ENCODE results near the gene NUP93.

The NUP93 gene

GRCh38 chr16:56767024-56767423 is 37.1 kb downstream of the NUP93 start:
- Mint-ChIP-seq H3K4me3 (no peak overlapping the region), H3K27me3 (ENCODE audit: low read depth) (no peaks in the 10 kb centered on the region), H3K4me1 (peaks cover 22% of the 10 kb centered on the region), H3K36me3 (ENCODE audit: low read depth) (peaks cover 8% of the 10 kb centered on the region), H3K27ac (peak overlapping the region in 1 of 3 experiments; percentile 18), H3K9me3 (no peaks in the 10 kb centered on the region)
- TF ChIP-seq, protein P1, sequence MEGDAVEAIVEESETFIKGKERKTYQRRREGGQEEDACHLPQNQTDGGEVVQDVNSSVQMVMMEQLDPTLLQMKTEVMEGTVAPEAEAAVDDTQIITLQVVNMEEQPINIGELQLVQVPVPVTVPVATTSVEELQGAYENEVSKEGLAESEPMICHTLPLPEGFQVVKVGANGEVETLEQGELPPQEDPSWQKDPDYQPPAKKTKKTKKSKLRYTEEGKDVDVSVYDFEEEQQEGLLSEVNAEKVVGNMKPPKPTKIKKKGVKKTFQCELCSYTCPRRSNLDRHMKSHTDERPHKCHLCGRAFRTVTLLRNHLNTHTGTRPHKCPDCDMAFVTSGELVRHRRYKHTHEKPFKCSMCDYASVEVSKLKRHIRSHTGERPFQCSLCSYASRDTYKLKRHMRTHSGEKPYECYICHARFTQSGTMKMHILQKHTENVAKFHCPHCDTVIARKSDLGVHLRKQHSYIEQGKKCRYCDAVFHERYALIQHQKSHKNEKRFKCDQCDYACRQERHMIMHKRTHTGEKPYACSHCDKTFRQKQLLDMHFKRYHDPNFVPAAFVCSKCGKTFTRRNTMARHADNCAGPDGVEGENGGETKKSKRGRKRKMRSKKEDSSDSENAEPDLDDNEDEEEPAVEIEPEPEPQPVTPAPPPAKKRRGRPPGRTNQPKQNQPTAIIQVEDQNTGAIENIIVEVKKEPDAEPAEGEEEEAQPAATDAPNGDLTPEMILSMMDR (IDR thresholded peaks at IDR 0.05; ENCODE audit: unreplicated experiment in 3 of 3), result no peak

DNA sequence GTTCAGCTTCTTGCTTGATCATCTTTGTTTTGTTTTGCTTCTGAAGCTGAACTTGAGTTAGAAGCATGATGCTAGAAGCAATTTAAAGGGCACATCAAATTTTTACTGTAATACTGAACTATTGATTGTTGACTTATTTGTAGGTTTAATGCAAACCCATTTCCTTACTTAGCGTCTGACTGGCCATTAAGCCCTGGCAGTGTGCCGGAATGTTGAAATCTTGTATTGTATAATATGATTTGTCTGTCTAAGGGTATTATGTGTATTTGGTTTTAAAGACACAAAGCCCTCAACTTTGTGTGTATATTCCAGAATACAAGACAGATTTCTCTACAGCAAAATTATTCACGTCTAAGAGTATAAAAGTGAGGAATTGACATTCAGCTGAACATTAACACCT is 39.7 kb downstream of the NUP93 start:
- Mint-ChIP-seq H3K4me1 (peaks cover 39% of the 10 kb centered on the region), H3K9me3 (no peaks in the 10 kb centered on the region), H3K36me3 (ENCODE audit: low read depth) (peaks cover under 1% of the 10 kb centered on the region), H3K27me3 (ENCODE audit: low read depth) (no peaks in the 10 kb centered on the region), H3K4me3 (no peak overlapping the region), H3K27ac (peak overlapping the region in 1 of 3 experiments; percentile 12)
- TF ChIP-seq, protein P1 (IDR thresholded peaks at IDR 0.05; ENCODE audit: unreplicated experiment in 3 of 3), result no peak

DNA sequence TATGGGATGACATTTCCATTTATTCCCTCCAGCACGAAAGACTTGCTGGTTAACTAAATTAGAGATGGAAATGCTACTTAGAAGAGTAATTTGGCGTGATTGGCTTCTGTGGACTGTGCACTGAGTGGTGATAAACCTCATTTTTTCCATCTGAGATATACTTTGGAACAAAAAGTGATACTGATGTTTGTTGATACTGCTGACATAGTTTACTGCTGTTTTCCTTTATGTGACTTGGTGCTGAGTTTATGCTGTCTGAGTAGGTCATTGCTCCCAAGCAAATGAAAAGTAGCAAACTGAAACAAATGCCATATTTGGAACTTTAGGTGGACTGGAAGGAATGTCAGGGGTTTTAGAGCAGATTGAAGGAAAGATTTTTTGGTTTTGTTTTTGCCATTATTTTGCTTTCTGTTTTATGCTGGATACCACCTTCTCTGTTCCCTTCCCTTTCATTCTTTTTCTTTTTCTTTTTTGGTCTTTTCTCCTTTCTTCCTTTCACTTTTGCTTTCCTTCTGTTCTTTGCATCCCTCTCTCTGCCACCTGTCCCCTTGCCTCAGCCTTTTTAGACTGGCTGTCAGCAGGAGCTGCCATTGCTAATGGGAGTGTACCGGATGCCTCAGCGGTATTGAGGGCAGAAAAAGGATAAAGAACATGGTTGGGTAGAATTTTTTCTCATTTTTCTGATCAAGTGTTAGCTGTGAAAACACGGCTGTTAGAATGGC is 41.8 kb downstream of the NUP93 start:
- Mint-ChIP-seq H3K27me3 (ENCODE audit: low read depth) (no peaks in the 10 kb centered on the region), H3K4me1 (peaks cover 37% of the 10 kb centered on the region), H3K9me3 (no peaks in the 10 kb centered on the region), H3K36me3 (ENCODE audit: low read depth) (no peaks in the 10 kb centered on the region), H3K4me3 (no peak overlapping the region), H3K27ac (no peak overlapping the region)
- TF ChIP-seq, protein P1 (IDR thresholded peaks at IDR 0.05; ENCODE audit: unreplicated experiment in 3 of 3), result no peak

- Mint-ChIP-seq H3K4me1 (peaks cover 34% of the 10 kb centered on the region), H3K27me3 (ENCODE audit: low read depth) (peaks cover 3% of the 10 kb centered on the region), H3K36me3 (ENCODE audit: low read depth) (no peaks in the 10 kb centered on the region), H3K9me3 (no peaks in the 10 kb centered on the region), H3K27ac (no peak overlapping the region), H3K4me3 (no peak overlapping the region)
- TF ChIP-seq, protein P1 (IDR thresholded peaks at IDR 0.05; ENCODE audit: unreplicated experiment in 3 of 3), result no peak
Observed at GRCh38 chr16:56773532-56773931, 43.6 kb downstream of the NUP93 start.

- Mint-ChIP-seq H3K27ac (peak overlapping the region in 2 of 3 experiments; percentile 33 to 77), H3K4me3 (no peak overlapping the region), H3K4me1 (peaks cover 34% of the 10 kb centered on the region), H3K27me3 (ENCODE audit: low read depth) (peaks cover 3% of the 10 kb centered on the region), H3K36me3 (ENCODE audit: low read depth) (no peaks in the 10 kb centered on the region), H3K9me3 (no peaks in the 10 kb centered on the region)
- TF ChIP-seq, protein P1 (IDR thresholded peaks at IDR 0.05; ENCODE audit: unreplicated experiment in 3 of 3), result no peak
Observed at GRCh38 chr16:56774016-56774680, 44.2 kb downstream of the NUP93 start.

Measured in nephron (organoid).